Esophagus muscularis mucosa (tissue), 4 donors: ENCODE measurements around the gene ENTPD6.

Source experiments
- CTCF ChIP-seq, 3 experiments: fragments of 200-600 bp in 2 of 3; fragments of 450-650 bp in 1 of 3; sonication (generic) in 2 of 3; IDR thresholded peaks; one replicate each; pipeline ENCODE4 v1.5.1; 2017 to 2019; ENCODE audit warnings: antibody characterized with exemption in 3 of 3, mild to moderate bottlenecking in 2 of 3, moderate library complexity in 1 of 3
- EP300 ChIP-seq: sonication (generic); formaldehyde crosslinking; IDR thresholded peaks from one replicate; pipeline ENCODE4 v1.6.1; 2017; ENCODE audit warnings: antibody characterized with exemption
- POLR2A ChIP-seq: fragments of 450-650 bp; IDR thresholded peaks from one replicate; pipeline ENCODE4 v1.6.1; 2017; ENCODE audit warnings: antibody characterized with exemption, moderate library complexity, mild to moderate bottlenecking, low read depth
- POLR2AphosphoS5 ChIP-seq, 2 donors: sonication (generic); formaldehyde crosslinking; IDR thresholded peaks; one replicate each; pipeline ENCODE4 v1.6.1; 2017; ENCODE audit warnings: antibody characterized with exemption in 2 of 2

- TF ChIP-seq CTCF (IDR thresholded peaks at IDR 0.05): no peak
- no peak for TF ChIP-seq POLR2AphosphoS5 (IDR thresholded peaks at IDR 0.05)
- no peak for TF ChIP-seq EP300
- TF ChIP-seq POLR2A: no peak
These were observed 49.9 kb downstream of the ENTPD6 start for GRCh38 chr20:25245461-25245860.
